PFSK-1 (cell line): ENCODE data around the gene DCUN1D1.

Source experiments
- FOXP2 ChIP-seq: optimal IDR thresholded peaks from 2 replicates; pipeline ENCODE3; 2011; ENCODE audit warnings: borderline replicate concordance, control low read depth, inconsistent platforms; ENCODE audit not compliant: insufficient read depth; ENCODE audit errors: extremely low read length, extremely low read depth
- POLR2AphosphoS5 ChIP-seq: IDR thresholded peaks from 2 replicates; pipeline ENCODE4 v1.6.1; 2012; ENCODE audit warnings: low read depth, mild to moderate bottlenecking, control low read depth, low read length, moderate library complexity
- SIN3A ChIP-seq: IDR thresholded peaks from 2 replicates; pipeline ENCODE4 v1.6.1; 2012; ENCODE audit warnings: mild to moderate bottlenecking, low read length, moderate library complexity, borderline replicate concordance; ENCODE audit not compliant: insufficient read depth
- TAF1 ChIP-seq: IDR thresholded peaks from 2 replicates; pipeline ENCODE4 v1.6.1; 2012; ENCODE audit warnings: low read length, control low read depth, borderline replicate concordance; ENCODE audit not compliant: insufficient read depth
- TF ChIP-seq, protein P1 (sequence below), 2 experiments: IDR thresholded peaks; 2 replicates each; pipeline versions ENCODE4 v1.6.1 to v1.8.0; 2011 to 2012; ENCODE audit warnings: low read depth in 2 of 2, low read length in 2 of 2, control low read depth in 1 of 2, inconsistent platforms in 1 of 2, mild to moderate bottlenecking in 1 of 2, moderate library complexity in 1 of 2; ENCODE audit not compliant: insufficient read depth in 1 of 2

Gene DCUN1D1

DNA sequence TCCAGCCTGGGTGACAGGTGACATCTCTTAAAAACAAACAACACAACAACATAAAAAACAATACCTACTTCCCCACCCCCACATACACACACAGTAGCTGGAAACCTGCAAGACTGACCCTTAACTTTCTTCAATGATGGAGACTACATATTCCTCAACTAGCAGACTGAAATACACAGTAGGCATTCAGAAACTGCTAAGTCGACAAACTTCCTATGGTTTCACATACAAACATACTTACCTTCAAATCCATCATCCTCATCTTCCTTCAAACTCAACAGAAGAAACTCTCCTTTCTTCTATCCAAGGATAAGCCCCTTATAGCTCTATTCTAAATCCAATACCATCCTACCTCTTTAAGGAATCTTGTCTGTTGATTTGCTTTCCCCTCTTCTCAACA is 30.6 kb downstream of the DCUN1D1 start:
- TF ChIP-seq POLR2AphosphoS5 (no peak), FOXP2 (no peak), TAF1 (no peak), SIN3A (no peak)
- TF ChIP-seq, protein P1, sequence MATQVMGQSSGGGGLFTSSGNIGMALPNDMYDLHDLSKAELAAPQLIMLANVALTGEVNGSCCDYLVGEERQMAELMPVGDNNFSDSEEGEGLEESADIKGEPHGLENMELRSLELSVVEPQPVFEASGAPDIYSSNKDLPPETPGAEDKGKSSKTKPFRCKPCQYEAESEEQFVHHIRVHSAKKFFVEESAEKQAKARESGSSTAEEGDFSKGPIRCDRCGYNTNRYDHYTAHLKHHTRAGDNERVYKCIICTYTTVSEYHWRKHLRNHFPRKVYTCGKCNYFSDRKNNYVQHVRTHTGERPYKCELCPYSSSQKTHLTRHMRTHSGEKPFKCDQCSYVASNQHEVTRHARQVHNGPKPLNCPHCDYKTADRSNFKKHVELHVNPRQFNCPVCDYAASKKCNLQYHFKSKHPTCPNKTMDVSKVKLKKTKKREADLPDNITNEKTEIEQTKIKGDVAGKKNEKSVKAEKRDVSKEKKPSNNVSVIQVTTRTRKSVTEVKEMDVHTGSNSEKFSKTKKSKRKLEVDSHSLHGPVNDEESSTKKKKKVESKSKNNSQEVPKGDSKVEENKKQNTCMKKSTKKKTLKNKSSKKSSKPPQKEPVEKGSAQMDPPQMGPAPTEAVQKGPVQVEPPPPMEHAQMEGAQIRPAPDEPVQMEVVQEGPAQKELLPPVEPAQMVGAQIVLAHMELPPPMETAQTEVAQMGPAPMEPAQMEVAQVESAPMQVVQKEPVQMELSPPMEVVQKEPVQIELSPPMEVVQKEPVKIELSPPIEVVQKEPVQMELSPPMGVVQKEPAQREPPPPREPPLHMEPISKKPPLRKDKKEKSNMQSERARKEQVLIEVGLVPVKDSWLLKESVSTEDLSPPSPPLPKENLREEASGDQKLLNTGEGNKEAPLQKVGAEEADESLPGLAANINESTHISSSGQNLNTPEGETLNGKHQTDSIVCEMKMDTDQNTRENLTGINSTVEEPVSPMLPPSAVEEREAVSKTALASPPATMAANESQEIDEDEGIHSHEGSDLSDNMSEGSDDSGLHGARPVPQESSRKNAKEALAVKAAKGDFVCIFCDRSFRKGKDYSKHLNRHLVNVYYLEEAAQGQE (IDR thresholded peaks at IDR 0.05; ENCODE audit: insufficient read depth in 1 of 2, low read depth in 2 of 2, low read length in 2 of 2) = no peak

DNA sequence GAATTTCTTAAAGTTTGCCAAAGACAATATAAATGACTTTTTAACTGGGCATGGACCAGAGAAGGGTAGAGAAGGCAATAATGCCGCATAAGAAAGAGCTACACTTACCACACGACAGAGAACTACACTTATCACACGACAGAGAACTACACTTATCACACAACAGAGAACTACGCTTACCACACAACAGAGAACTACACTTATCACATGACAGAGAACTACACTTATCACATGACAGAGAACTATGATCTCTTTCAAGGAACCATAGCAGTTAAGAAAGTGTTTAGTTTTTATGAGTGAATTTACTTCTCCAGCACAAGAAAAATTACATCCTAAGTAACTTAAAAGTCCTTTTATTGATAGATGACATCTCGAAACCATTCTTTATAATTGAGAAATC is 32.0 kb downstream of the DCUN1D1 start:
- TF ChIP-seq, protein P1 (IDR thresholded peaks at IDR 0.05; ENCODE audit: insufficient read depth in 1 of 2, low read depth in 2 of 2, low read length in 2 of 2) = no peak
- TF ChIP-seq FOXP2 (no peak), TAF1 (no peak), POLR2AphosphoS5 (no peak), SIN3A (no peak)

DNA sequence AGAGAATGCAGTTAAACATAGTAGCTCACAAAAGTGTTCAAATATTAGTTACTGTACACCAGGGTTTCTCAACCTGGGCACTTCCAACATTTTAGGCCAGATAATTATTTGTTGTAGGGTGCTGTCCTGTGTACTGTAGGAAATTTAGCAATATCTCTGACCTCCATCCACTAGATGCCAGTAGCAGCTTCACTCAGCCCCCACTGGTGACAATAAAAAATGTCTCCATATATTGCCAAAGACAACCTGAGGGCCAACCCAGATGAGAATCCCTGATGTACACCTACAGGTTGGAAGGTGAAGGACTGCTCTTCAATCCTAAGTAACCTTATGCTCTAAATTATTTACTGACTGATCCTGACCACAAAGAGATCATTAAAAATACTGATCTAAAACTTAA is 32.5 kb downstream of the DCUN1D1 start:
- TF ChIP-seq TAF1 (no peak), SIN3A (no peak), FOXP2 (no peak), POLR2AphosphoS5 (no peak)
- TF ChIP-seq, protein P1 (IDR thresholded peaks at IDR 0.05; ENCODE audit: insufficient read depth in 1 of 2, low read depth in 2 of 2, low read length in 2 of 2) = no peak

DNA sequence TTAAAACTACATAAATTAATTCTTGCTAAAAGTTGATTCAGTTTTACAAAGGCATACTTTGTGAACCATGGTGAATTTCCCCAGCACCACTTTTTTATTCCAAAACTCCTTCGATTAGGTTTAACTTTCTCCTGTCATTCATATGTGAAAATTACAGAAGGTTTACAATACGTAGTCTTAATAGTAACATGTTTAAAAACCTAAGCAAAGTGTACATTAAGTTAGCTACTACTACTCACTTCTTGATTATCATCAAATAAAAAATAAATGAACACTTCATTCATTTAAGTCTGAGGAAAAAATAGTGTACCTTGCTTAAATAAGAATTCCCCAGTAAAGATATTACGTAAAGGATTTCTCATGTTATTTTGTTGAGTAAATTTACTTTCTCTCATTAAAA is 38.6 kb downstream of the DCUN1D1 start:
- TF ChIP-seq POLR2AphosphoS5 = no peak
- no peak for TF ChIP-seq FOXP2

DNA sequence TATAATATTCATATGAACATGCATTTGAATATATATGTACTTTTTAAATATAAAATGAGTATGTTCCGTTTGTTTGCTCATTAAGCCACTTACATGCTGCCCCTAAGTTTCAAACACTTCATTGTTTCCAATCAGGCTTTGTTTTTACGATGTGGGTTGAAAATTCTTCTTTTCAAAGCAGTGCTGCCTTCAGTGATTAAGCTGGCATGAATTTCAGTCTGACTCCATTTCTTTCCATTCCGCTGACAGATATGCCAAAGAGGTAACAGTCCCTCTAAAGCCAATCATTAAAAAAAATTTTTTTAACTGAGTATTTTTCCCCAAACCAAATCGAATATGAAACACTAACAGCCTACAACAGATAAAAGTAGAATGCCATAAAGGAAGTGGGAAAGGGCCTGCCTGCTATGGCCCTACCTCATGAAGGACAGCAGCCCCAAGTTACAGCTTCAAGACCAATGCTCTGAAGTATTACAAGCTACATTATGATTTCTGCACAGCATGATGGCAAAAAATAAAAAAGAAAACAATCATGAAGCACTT is 40.0 kb downstream of the DCUN1D1 start:
- TF ChIP-seq SIN3A (no peak), TAF1 (no peak), POLR2AphosphoS5 (no peak), FOXP2 (no peak)
- TF ChIP-seq, protein P1 (IDR thresholded peaks at IDR 0.05; ENCODE audit: insufficient read depth in 1 of 2, low read depth in 2 of 2, low read length in 2 of 2) = no peak
